Measurements from ENCODE around the gene AGPAT4. TPM values are rescaled to one million over a fixed set of nuclear protein-coding genes. Genes with fewer than 3 reads are reported as not detected.
A peak's percentile ranks its signal among the peaks of the same experiment; 100 is the strongest.

The AGPAT4 gene
- total and polyA plus RNA-seq, 2 of the 4 experiments (the other 2 are of a cell fraction), result 3.6 to 3.8 TPM

GRCh38 chr6:161301338-161301737 lies 27.5 kb upstream of the AGPAT4 start:
- no peak overlapping the region for H2BK120ac ChIP-seq (ENCODE audit: low read depth, low read length)
- no peak overlapping the region for H2AK5ac ChIP-seq (ENCODE audit: low read depth, low read length)
- H3K27me3 ChIP-seq (ENCODE audit: control insufficient read depth, insufficient read depth, low read length), result no peaks in the 10 kb centered on the region
- H3K4me2 ChIP-seq (ENCODE audit: low read depth, low read length), result no peak overlapping the region
- peaks cover 4% of the 10 kb centered on the region for H3K4me1 ChIP-seq (ENCODE audit: control insufficient read depth, insufficient read depth, low read length)
- H3K56ac ChIP-seq (ENCODE audit: extremely low read depth, insufficient read depth, low read length), result no peak overlapping the region
- no peak overlapping the region for H3K18ac ChIP-seq (ENCODE audit: low read depth, low read length)
- no peak overlapping the region for H3K23ac ChIP-seq (ENCODE audit: low read depth, low read length)
- H3K9me1 ChIP-seq (ENCODE audit: insufficient read depth, low read length), result no peaks in the 10 kb centered on the region
- H3K27ac ChIP-seq (ENCODE audit: insufficient read depth, low read length), result no peak overlapping the region
- DNase-seq (peak; percentile 63), ATAC-seq (ENCODE audit: low read depth) (peak; percentile 72)
- no CpG with 5 or more reads among the region's 2 CpGs for WGBS, 2 experiments (ENCODE audit: extremely low coverage in 2 of 2, insufficient read length in 1 of 2)
- no peak overlapping the region for H4K91ac ChIP-seq (ENCODE audit: insufficient read depth, low read depth, low read length)
- dilution Hi-C loops (cut with HindIII; ENCODE audit: low sequenced_read_pairs, unreplicated experiment), result no loop called here
- no peaks in the 10 kb centered on the region for H4K20me1 ChIP-seq (ENCODE audit: insufficient read depth, low read length)
- no peak overlapping the region for H4K8ac ChIP-seq (ENCODE audit: low read depth in 2 of 2, low read length in 2 of 2)
- H2AFZ ChIP-seq (replicated peaks; ENCODE audit: low read length, poor library complexity), result no peak overlapping the region
- no peaks in the 10 kb centered on the region for H3K79me1 ChIP-seq (ENCODE audit: low read depth in 1 of 2, low read length in 2 of 2)
- no TSS peak for BruUV-seq (replicated peaks)
- intact Hi-C loops (cut with micrococcal nuclease), result no loop called here
- H2BK20ac ChIP-seq (ENCODE audit: low read depth, low read length), result no peak overlapping the region
- ChIA-PET POLR2A (ENCODE audit: unreplicated experiment) (no interaction called here), CTCF (interaction anchor here (0.6 kb wide), 2 partner anchors 77 to 801 kb away, joined by 3 to 8 read pairs; no protein-coding TSS in a partner anchor)
- TF ChIP-seq CEBPB (IDR thresholded peaks at IDR 0.05; ENCODE audit: low read depth, low read length), result peak; percentile 35; the same call in 1 of the 2 replicates
- no peak for TF ChIP-seq CTCF (conservative IDR thresholded peaks at IDR 0.05; ENCODE audit: low read depth, low read length)
- no peak for TF ChIP-seq USF2 (IDR thresholded peaks at IDR 0.05; ENCODE audit: low read depth, low read length)
- no peak for TF ChIP-seq POLR2A (IDR thresholded peaks at IDR 0.05; ENCODE audit: low read depth, low read length)
- TF ChIP-seq FOS (IDR thresholded peaks at IDR 0.05; ENCODE audit: low read depth, low read length), result no peak
- no peak overlapping the region for H2BK15ac ChIP-seq (ENCODE audit: low read depth, low read length)
- no peak overlapping the region for H3K14ac ChIP-seq (replicated peaks; ENCODE audit: low read depth, low read length)
- H3K9ac ChIP-seq (ENCODE audit: low read depth, low read length), result no peak overlapping the region
- no peak overlapping the region for H3K4ac ChIP-seq (ENCODE audit: low read depth, low read length)
- no peak overlapping the region for H4K5ac ChIP-seq (ENCODE audit: low read depth, low read length)
- H2BK5ac ChIP-seq (ENCODE audit: low read depth, low read length, poor library complexity, severe bottlenecking), result no peak overlapping the region
- H3K36me3 ChIP-seq (ENCODE audit: control insufficient read depth, insufficient read depth, low read length), result no peaks in the 10 kb centered on the region
- H2AK9ac ChIP-seq (replicated peaks; ENCODE audit: low read depth, low read length, poor library complexity), result no peak overlapping the region
- H3K9me3 ChIP-seq (ENCODE audit: control insufficient read depth, insufficient read depth, low read length), result no peaks in the 10 kb centered on the region
- H3K4me3 ChIP-seq (ENCODE audit: insufficient read depth, low read depth, low read length), result no peak overlapping the region
- in situ Hi-C loops (cut with MboI; ENCODE audit: low sequenced_read_pairs), result no loop called here
